ENCODE results near the gene AGPAT2. TPM values are rescaled to one million over a fixed set of nuclear protein-coding genes. Genes with fewer than 3 reads are reported as not detected.

The AGPAT2 gene
- total and polyA plus RNA-seq, 9 donors = 11.3 to 22.2 (median 14.5) TPM

GRCh38 chr9:136656183-136656738 is 31.0 kb downstream of the AGPAT2 start:
- Histone ChIP-seq H3K27me3 (ENCODE audit: control insufficient read depth, insufficient read depth, low read length) (peaks cover 28% of the 10 kb centered on the region), H3K9me3 (replicated peaks; ENCODE audit: control insufficient read depth, low read depth, low read length) (no peaks in the 10 kb centered on the region), H3K27ac (ENCODE audit: low read length) (peak overlapping the region; percentile 92), H3K4me1 (ENCODE audit: control insufficient read depth, insufficient read depth, low read length) (peaks cover 33% of the 10 kb centered on the region), H3K4me3 (ENCODE audit: low read length) (no peak overlapping the region), H3K36me3 (ENCODE audit: control insufficient read depth, insufficient read depth, low read length) (no peaks in the 10 kb centered on the region)
- DNase-seq = no peak
- 41% methylated on average over 5 of the region's 11 CpGs for whole genome bisulfite sequencing (ENCODE audit: insufficient coverage)

GRCh38 chr9:136655536-136656182 is 31.6 kb downstream of the AGPAT2 start:
- H3K9me3 ChIP-seq (replicated peaks; ENCODE audit: control insufficient read depth, low read depth, low read length) = no peaks in the 10 kb centered on the region
- H3K4me3 ChIP-seq (ENCODE audit: low read length) = no peak overlapping the region
- H3K36me3 ChIP-seq (ENCODE audit: control insufficient read depth, insufficient read depth, low read length) = no peaks in the 10 kb centered on the region
- peak; percentile 88 for DNase-seq
- H3K27me3 ChIP-seq (ENCODE audit: control insufficient read depth, insufficient read depth, low read length) = peaks cover 28% of the 10 kb centered on the region
- 65% methylated on average over 12 of the region's 18 CpGs for WGBS (ENCODE audit: insufficient coverage)
- peak overlapping the region; percentile 92 for H3K27ac ChIP-seq (ENCODE audit: low read length)
- H3K4me1 ChIP-seq (ENCODE audit: control insufficient read depth, insufficient read depth, low read length) = peaks cover 33% of the 10 kb centered on the region

- Histone ChIP-seq H3K27me3 (ENCODE audit: control insufficient read depth, insufficient read depth, low read length) (peaks cover 28% of the 10 kb centered on the region), H3K4me3 (ENCODE audit: low read length) (no peak overlapping the region), H3K4me1 (ENCODE audit: control insufficient read depth, insufficient read depth, low read length) (peaks cover 33% of the 10 kb centered on the region), H3K27ac (ENCODE audit: low read length) (peak overlapping the region; percentile 92), H3K36me3 (ENCODE audit: control insufficient read depth, insufficient read depth, low read length) (no peaks in the 10 kb centered on the region), H3K9me3 (replicated peaks; ENCODE audit: control insufficient read depth, low read depth, low read length) (no peaks in the 10 kb centered on the region)
- no peak for DNase-seq
- 87% methylated on average over 9 of the region's 15 CpGs for WGBS (ENCODE audit: insufficient coverage)
These were observed 32.3 kb downstream of the AGPAT2 start for GRCh38 chr9:136654820-136655535.

- no peak for DNase-seq
- H3K36me3 ChIP-seq (ENCODE audit: control insufficient read depth, insufficient read depth, low read length) = no peaks in the 10 kb centered on the region
- no peaks in the 10 kb centered on the region for H3K9me3 ChIP-seq (replicated peaks; ENCODE audit: control insufficient read depth, low read depth, low read length)
- H3K4me1 ChIP-seq (ENCODE audit: control insufficient read depth, insufficient read depth, low read length) = peaks cover 34% of the 10 kb centered on the region
- WGBS (ENCODE audit: insufficient coverage) = 68% methylated on average over 30 of the region's 43 CpGs
- no peak overlapping the region for H3K4me3 ChIP-seq (ENCODE audit: low read length)
- H3K27ac ChIP-seq (ENCODE audit: low read length) = peak overlapping the region; percentile 44
- peaks cover 18% of the 10 kb centered on the region for H3K27me3 ChIP-seq (ENCODE audit: control insufficient read depth, insufficient read depth, low read length)
These were observed 33.8 kb downstream of the AGPAT2 start for GRCh38 chr9:136653323-136654079.

- Histone ChIP-seq H3K27ac (ENCODE audit: low read length) (no peak overlapping the region), H3K27me3 (ENCODE audit: control insufficient read depth, insufficient read depth, low read length) (peaks cover 3% of the 10 kb centered on the region), H3K4me3 (ENCODE audit: low read length) (no peak overlapping the region), H3K9me3 (replicated peaks; ENCODE audit: control insufficient read depth, low read depth, low read length) (no peaks in the 10 kb centered on the region), H3K4me1 (ENCODE audit: control insufficient read depth, insufficient read depth, low read length) (peaks cover 25% of the 10 kb centered on the region), H3K36me3 (ENCODE audit: control insufficient read depth, insufficient read depth, low read length) (no peaks in the 10 kb centered on the region)
- DNase-seq = no peak
- WGBS (ENCODE audit: insufficient coverage) = 73% methylated on average over 10 of the region's 11 CpGs
These were observed 35.4 kb downstream of the AGPAT2 start for GRCh38 chr9:136651860-136652259.

- H3K27ac ChIP-seq (ENCODE audit: low read length) = no peak overlapping the region
- no peaks in the 10 kb centered on the region for H3K36me3 ChIP-seq (ENCODE audit: control insufficient read depth, insufficient read depth, low read length)
- DNase-seq = no peak
- WGBS (ENCODE audit: insufficient coverage) = 72% methylated on average over 3 of the region's 10 CpGs
- H3K4me1 ChIP-seq (ENCODE audit: control insufficient read depth, insufficient read depth, low read length) = peaks cover 26% of the 10 kb centered on the region
- no peaks in the 10 kb centered on the region for H3K9me3 ChIP-seq (replicated peaks; ENCODE audit: control insufficient read depth, low read depth, low read length)
- peaks cover 5% of the 10 kb centered on the region for H3K27me3 ChIP-seq (ENCODE audit: control insufficient read depth, insufficient read depth, low read length)
- no peak overlapping the region for H3K4me3 ChIP-seq (ENCODE audit: low read length)
These were observed 36.6 kb downstream of the AGPAT2 start for GRCh38 chr9:136650648-136651047.

- Histone ChIP-seq H3K4me3 (ENCODE audit: low read length) (no peak overlapping the region), H3K4me1 (ENCODE audit: control insufficient read depth, insufficient read depth, low read length) (peaks cover 25% of the 10 kb centered on the region), H3K36me3 (ENCODE audit: control insufficient read depth, insufficient read depth, low read length) (no peaks in the 10 kb centered on the region), H3K9me3 (replicated peaks; ENCODE audit: control insufficient read depth, low read depth, low read length) (no peaks in the 10 kb centered on the region), H3K27me3 (ENCODE audit: control insufficient read depth, insufficient read depth, low read length) (peaks cover 5% of the 10 kb centered on the region), H3K27ac (ENCODE audit: low read length) (no peak overlapping the region)
- no peak for DNase-seq
- WGBS (ENCODE audit: insufficient coverage) = 97% methylated on average over 5 of the region's 8 CpGs
These were observed 37.2 kb downstream of the AGPAT2 start for GRCh38 chr9:136650021-136650420.

- Histone ChIP-seq H3K4me3 (ENCODE audit: low read length) (no peak overlapping the region), H3K27me3 (ENCODE audit: control insufficient read depth, insufficient read depth, low read length) (peaks cover 10% of the 10 kb centered on the region), H3K36me3 (ENCODE audit: control insufficient read depth, insufficient read depth, low read length) (no peaks in the 10 kb centered on the region), H3K27ac (ENCODE audit: low read length) (peak overlapping the region; percentile 42), H3K4me1 (ENCODE audit: control insufficient read depth, insufficient read depth, low read length) (peaks cover 34% of the 10 kb centered on the region), H3K9me3 (replicated peaks; ENCODE audit: control insufficient read depth, low read depth, low read length) (no peaks in the 10 kb centered on the region)
- WGBS (ENCODE audit: insufficient coverage) = 44% methylated on average over 11 of the region's 16 CpGs
- DNase-seq = peak; percentile 80
These were observed 38.5 kb downstream of the AGPAT2 start for GRCh38 chr9:136648751-136649150.

- peak overlapping the region; percentile 83 for H3K27ac ChIP-seq (ENCODE audit: low read length)
- no peaks in the 10 kb centered on the region for H3K9me3 ChIP-seq (replicated peaks; ENCODE audit: control insufficient read depth, low read depth, low read length)
- no peaks in the 10 kb centered on the region for H3K36me3 ChIP-seq (ENCODE audit: control insufficient read depth, insufficient read depth, low read length)
- peaks cover 33% of the 10 kb centered on the region for H3K4me1 ChIP-seq (ENCODE audit: control insufficient read depth, insufficient read depth, low read length)
- DNase-seq = no peak
- H3K4me3 ChIP-seq (ENCODE audit: low read length) = peak overlapping the region; percentile 8
- 64% methylated on average over 19 of the region's 29 CpGs for WGBS (ENCODE audit: insufficient coverage)
- H3K27me3 ChIP-seq (ENCODE audit: control insufficient read depth, insufficient read depth, low read length) = peaks cover 8% of the 10 kb centered on the region
These were observed 40.2 kb downstream of the AGPAT2 start for GRCh38 chr9:136646827-136647711.

Data from muscle of leg (tissue), 11 donors.